Neuronal stem cell (in vitro differentiated cells): ENCODE data around the gene CD81.

Source experiments
- DNase-seq: peaks from one replicate; pipeline ENCODE4 v3.0.0-alpha.2; 2013; ENCODE audit warnings: low spot score
- H2AFZ ChIP-seq: one replicate; pipeline ENCODE4 v1.6.1; 2013; ENCODE audit warnings: mild to moderate bottlenecking, low read length, inconsistent platforms
- H2AK5ac ChIP-seq: 2 replicates; pipeline ENCODE4 v1.6.1; 2013; ENCODE audit warnings: low read depth, mild to moderate bottlenecking, inconsistent platforms, low read length, moderate library complexity, mixed read lengths
- H2BK120ac ChIP-seq: 2 replicates; pipeline ENCODE4 v1.6.1; 2013; ENCODE audit warnings: low read depth, mild to moderate bottlenecking, inconsistent platforms, low read length, moderate library complexity, mixed read lengths
- H2BK12ac ChIP-seq: one replicate; pipeline ENCODE4 v1.6.1; 2013; ENCODE audit warnings: low read length, inconsistent platforms
- H2BK15ac ChIP-seq: 2 replicates; pipeline ENCODE4 v1.6.1; 2013; ENCODE audit warnings: mild to moderate bottlenecking, low read length, inconsistent platforms, mixed read lengths
- H2BK5ac ChIP-seq: one replicate; pipeline ENCODE4 v1.6.1; 2013; ENCODE audit warnings: inconsistent platforms, mild to moderate bottlenecking, low read length, moderate library complexity
- H3K14ac ChIP-seq: one replicate; pipeline ENCODE4 v1.6.1; 2013; ENCODE audit warnings: low read length, inconsistent platforms
- H3K18ac ChIP-seq: 2 replicates; pipeline ENCODE4 v1.6.1; 2013; ENCODE audit warnings: low read length, inconsistent platforms
- H3K23ac ChIP-seq: 2 replicates; pipeline ENCODE4 v1.6.1; 2013; ENCODE audit warnings: low read depth, mild to moderate bottlenecking, mixed read lengths, low read length, inconsistent platforms; ENCODE audit not compliant: poor library complexity
- H3K27ac ChIP-seq: replicated peaks from 3 replicates; pipeline ENCODE4 v1.5.1; 2013; ENCODE audit warnings: low read length, inconsistent platforms
- H3K27me3 ChIP-seq, 3 experiments: 2 replicates each; pipeline ENCODE4 v1.6.1; 2013; ENCODE audit warnings: low read length in 3 of 3, mild to moderate bottlenecking in 2 of 3, inconsistent platforms in 1 of 3, low read depth in 1 of 3, mixed read lengths in 1 of 3, moderate library complexity in 1 of 3; ENCODE audit not compliant: control insufficient read depth in 3 of 3, insufficient read depth in 3 of 3
- H3K36me3 ChIP-seq, 2 donors: replicated peaks in 1 of 2; 2 replicates each; pipeline ENCODE4 v1.6.1; 2013; ENCODE audit warnings: low read length in 2 of 2; ENCODE audit not compliant: control insufficient read depth in 2 of 2, insufficient read depth in 2 of 2
- H3K4ac ChIP-seq: 2 replicates; pipeline ENCODE4 v1.6.1; 2013; ENCODE audit warnings: inconsistent platforms, mild to moderate bottlenecking, low read length, moderate library complexity
- H3K4me1 ChIP-seq, 2 donors: 1 replicate in 1 of 2; 2 replicates in 1 of 2; pipeline ENCODE4 v1.6.1; 2013; ENCODE audit warnings: low read length in 2 of 2, low read depth in 1 of 2; ENCODE audit not compliant: control insufficient read depth in 2 of 2, insufficient read depth in 1 of 2
- H3K4me2 ChIP-seq: one replicate; pipeline ENCODE4 v1.6.1; 2013; ENCODE audit warnings: mild to moderate bottlenecking, low read length, inconsistent platforms; ENCODE audit not compliant: insufficient read depth, poor library complexity, severe bottlenecking
- H3K4me3 ChIP-seq, 2 donors: 2 replicates each; pipeline ENCODE4 v1.5.1; 2013; ENCODE audit warnings: low read length in 2 of 2, mild to moderate bottlenecking in 2 of 2, inconsistent platforms in 1 of 2, moderate library complexity in 1 of 2
- H3K79me1 ChIP-seq: one replicate; pipeline ENCODE4 v1.6.1; 2013; ENCODE audit warnings: low read depth, mild to moderate bottlenecking, inconsistent platforms, low read length, moderate library complexity
- H3K9ac ChIP-seq: one replicate; pipeline ENCODE4 v1.6.1; 2013; ENCODE audit warnings: mild to moderate bottlenecking, low read depth, low read length, inconsistent platforms; ENCODE audit not compliant: poor library complexity
- H3K9me3 ChIP-seq, 2 donors: replicated peaks in 1 of 2; 2 replicates each; pipeline versions ENCODE3 to v1.6.1; 2013; ENCODE audit warnings: low read length in 2 of 2, mild to moderate bottlenecking in 2 of 2, inconsistent platforms in 1 of 2, low read depth in 1 of 2, mixed read lengths in 1 of 2, moderate library complexity in 1 of 2; ENCODE audit not compliant: control insufficient read depth in 2 of 2, insufficient read depth in 1 of 2
- H4K8ac ChIP-seq: one replicate; pipeline ENCODE4 v1.6.1; 2013; ENCODE audit warnings: low read depth, mild to moderate bottlenecking, inconsistent platforms, low read length, moderate library complexity
- H4K91ac ChIP-seq: one replicate; pipeline ENCODE4 v1.6.1; 2013; ENCODE audit warnings: low read length, low read depth, mild to moderate bottlenecking, inconsistent platforms; ENCODE audit not compliant: poor library complexity
- WGBS, 2 donors: extraction: QIAGEN DNeasy Blood & Tissue Kit; methylation state at CpG; one replicate each; pipeline ENCODE4 v1.1.7; 2013; ENCODE audit warnings: missing lambda C conversion rate in 2 of 2, mixed read lengths in 1 of 2; ENCODE audit not compliant: insufficient read length in 2 of 2, insufficient replicate concordance in 1 of 2; ENCODE audit errors: extremely low coverage in 2 of 2; 5-methylcytosine and 5-hydroxymethylcytosine counted together

The CD81 gene

GRCh38 chr11:2444821-2445745, 68.0 kb downstream of the CD81 start, which contains the start of gene KCNQ1:
Gene KCNQ1 (plus strand): TSS chr11:2445008. CDS start chr11:2445099, 91 bp downstream.
- Histone ChIP-seq H3K4me1 (peaks cover 0 to 2% of the 10 kb centered on the region in 2 donors), H3K4me3 (peak within 1 kb of the TSS in 1 of 2 donors; percentile 80)
- DNase-seq: peak; percentile 48

GRCh38 chr11:2445746-2446551, 68.8 kb downstream of the CD81 start:
- peaks cover 3 to 10% of the 10 kb centered on the region in 2 donors for H3K9me3 ChIP-seq
- no peak overlapping the region for H2AFZ ChIP-seq
- no peaks in the 10 kb centered on the region for H3K36me3 ChIP-seq
- peak overlapping the region; percentile 65 for H2AK5ac ChIP-seq
- H3K27me3 ChIP-seq: peaks cover 18 to 85% (median 48%) of the 10 kb centered on the region in 3 experiments
- H3K18ac ChIP-seq: peak overlapping the region; percentile 72
- DNase-seq: no peak
- H3K4ac ChIP-seq: no peak overlapping the region
- H2BK12ac ChIP-seq: no peak overlapping the region
- H3K4me3 ChIP-seq: no peak overlapping the region
- no peak overlapping the region for H3K4me2 ChIP-seq
- no peak overlapping the region for H3K9ac ChIP-seq
- H3K27ac ChIP-seq: no peak overlapping the region
- no peak overlapping the region for H2BK5ac ChIP-seq
- H2BK120ac ChIP-seq: no peak overlapping the region
- H2BK15ac ChIP-seq: peak overlapping the region; percentile 93
- WGBS, 2 donors: no CpG with 5 or more reads among the region's 23 CpGs
- H4K8ac ChIP-seq: no peak overlapping the region
- H4K91ac ChIP-seq: no peak overlapping the region
- peaks cover 0 to 2% of the 10 kb centered on the region in 2 donors for H3K4me1 ChIP-seq
- H3K23ac ChIP-seq: no peak overlapping the region
- H3K79me1 ChIP-seq: no peaks in the 10 kb centered on the region
- H3K14ac ChIP-seq: peak overlapping the region; percentile 17

More at GRCh38 chr11:2444821-2445745, 68.0 kb downstream of the CD81 start, which contains the start of gene KCNQ1:
- peak within 1 kb of the TSS; percentile 92 for H3K18ac ChIP-seq
- peak within 1 kb of the TSS; percentile 75 for H2AK5ac ChIP-seq
- H2BK12ac ChIP-seq: peak within 1 kb of the TSS; percentile 94
- H3K23ac ChIP-seq: peak within 1 kb of the TSS; percentile 43
- no peaks in the 10 kb centered on the region for H3K79me1 ChIP-seq
- H3K27me3 ChIP-seq: peaks cover 18 to 77% (median 48%) of the 10 kb centered on the region in 3 experiments
- H3K9me3 ChIP-seq: peaks cover 3 to 10% of the 10 kb centered on the region in 2 donors
- no peak within 1 kb of the TSS for H4K91ac ChIP-seq
- peak within 1 kb of the TSS; percentile 66 for H3K4me2 ChIP-seq
- H3K14ac ChIP-seq: no peak within 1 kb of the TSS
- no peak within 1 kb of the TSS for H2BK120ac ChIP-seq
- no peak within 1 kb of the TSS for H3K4ac ChIP-seq
- H2BK15ac ChIP-seq: peak within 1 kb of the TSS; percentile 93
- no peaks in the 10 kb centered on the region for H3K36me3 ChIP-seq
- WGBS, 2 donors: no CpG with 5 or more reads among the region's 116 CpGs
- peak within 1 kb of the TSS; percentile 11 for H2AFZ ChIP-seq
- H2BK5ac ChIP-seq: no peak within 1 kb of the TSS
- H3K9ac ChIP-seq: peak within 1 kb of the TSS; percentile 81
- no peak within 1 kb of the TSS for H3K27ac ChIP-seq
- H4K8ac ChIP-seq: peak within 1 kb of the TSS; percentile 65

- Histone ChIP-seq H3K4me1 (peaks cover 0 to 2% of the 10 kb centered on the region in 2 donors), H3K36me3 (no peaks in the 10 kb centered on the region), H3K4ac (peak overlapping the region; percentile 76), H2BK15ac (peak overlapping the region; percentile 93), H3K9me3 (peaks cover 3 to 10% of the 10 kb centered on the region in 2 donors), H3K4me2 (no peak overlapping the region), H2AFZ (no peak overlapping the region), H2AK5ac (peak overlapping the region; percentile 65), H3K79me1 (no peaks in the 10 kb centered on the region), H4K8ac (no peak overlapping the region), H2BK12ac (no peak overlapping the region), H3K9ac (no peak overlapping the region), H3K27ac (no peak overlapping the region), H3K4me3 (no peak overlapping the region), H3K23ac (peak overlapping the region; percentile 73), H3K18ac (peak overlapping the region; percentile 38), H4K91ac (no peak overlapping the region), H2BK5ac (no peak overlapping the region), H3K27me3 (peaks cover 18 to 89% (median 48%) of the 10 kb centered on the region in 3 experiments), H3K14ac (peak overlapping the region; percentile 38), H2BK120ac (no peak overlapping the region)
- WGBS, 2 donors: no CpG with 5 or more reads among the region's 15 CpGs
- no peak for DNase-seq
Observed at GRCh38 chr11:2446590-2447252, 69.6 kb downstream of the CD81 start.
